GM23338 (cell line): Measurements from ENCODE around the gene ENDOV. TPM values are rescaled to one million over a fixed set of nuclear protein-coding genes. Genes with fewer than 3 reads are reported as not detected.
A peak's percentile ranks its signal among the peaks of the same experiment; 100 is the strongest.

Experiments
- ATAC-seq: fragments of 200-7000 bp; cut with Tn5 transposase; 3 replicates; pipeline ENCODE4 v1.9.1; 2020
- DNase-seq: peaks from one replicate; pipeline ENCODE4 v3.0.0-alpha.2; 2015; ENCODE audit warnings: low spot score
- H2AFZ ChIP-seq: fragments of 200-600 bp; sonication (generic); 2 replicates; pipeline ENCODE4 v1.8.0; 2016; ENCODE audit warnings: antibody characterized with exemption, mild to moderate bottlenecking, moderate library complexity
- H3F3A ChIP-seq: fragments of 200-600 bp; sonication (generic); replicated peaks from 2 replicates; pipeline ENCODE4 v1.8.0; 2017; ENCODE audit warnings: antibody characterized with exemption, mixed run types, low read depth
- H3K27ac ChIP-seq: fragments of 200-600 bp; sonication (generic); 2 replicates; pipeline ENCODE4 v1.6.1; 2016; ENCODE audit warnings: low read depth
- H3K27me3 ChIP-seq: fragments of 200-600 bp; sonication (generic); 2 replicates; pipeline ENCODE4 v1.8.0; 2016; ENCODE audit warnings: mild to moderate bottlenecking, mixed run types, moderate library complexity; ENCODE audit not compliant: insufficient read depth
- H3K36me3 ChIP-seq: fragments of 200-600 bp; sonication (generic); 2 replicates; pipeline ENCODE4 v1.8.0; 2016; ENCODE audit warnings: mild to moderate bottlenecking; ENCODE audit not compliant: insufficient read depth
- H3K4me1 ChIP-seq: fragments of 200-600 bp; sonication (generic); 2 replicates; pipeline ENCODE4 v1.8.0; 2016; ENCODE audit warnings: mild to moderate bottlenecking, moderate library complexity; ENCODE audit not compliant: insufficient read depth
- H3K4me2 ChIP-seq: fragments of 200-600 bp; sonication (generic); 2 replicates; pipeline ENCODE4 v1.7.1; 2017; ENCODE audit warnings: mixed run types
- H3K4me3 ChIP-seq: fragments of 200-600 bp; sonication (generic); 2 replicates; pipeline ENCODE4 v1.6.1; 2016; ENCODE audit warnings: mixed run types
- H3K79me2 ChIP-seq: fragments of 200-600 bp; sonication (generic); replicated peaks from 2 replicates; pipeline ENCODE4 v1.8.0; 2017; ENCODE audit warnings: mild to moderate bottlenecking; ENCODE audit not compliant: insufficient read depth
- H3K9me2 ChIP-seq: fragments of 200-600 bp; sonication (generic); 2 replicates; pipeline ENCODE4 v1.8.0; 2017; ENCODE audit not compliant: insufficient read depth
- H4K20me1 ChIP-seq: fragments of 200-600 bp; sonication (generic); replicated peaks from 2 replicates; pipeline ENCODE4 v1.8.0; 2017; ENCODE audit warnings: mild to moderate bottlenecking; ENCODE audit not compliant: insufficient read depth
- H3K27ac Mint-ChIP-seq: 2 replicates; pipeline ENCODE4 v1.8.0; 2020; ENCODE audit warnings: inconsistent platforms, mild to moderate bottlenecking, moderate library complexity, mixed read lengths
- H3K27me3 Mint-ChIP-seq: 3 replicates; pipeline ENCODE4 v1.8.0; 2022; ENCODE audit warnings: low read depth, mild to moderate bottlenecking, moderate library complexity, mixed read lengths, inconsistent platforms; ENCODE audit not compliant: insufficient read depth, poor library complexity
- H3K36me3 Mint-ChIP-seq: 3 replicates; pipeline ENCODE4 v1.8.0; 2021; ENCODE audit warnings: low read depth, mild to moderate bottlenecking, inconsistent platforms, moderate library complexity, mixed read lengths
- H3K4me1 Mint-ChIP-seq: 3 replicates; pipeline ENCODE4 v1.8.0; 2020; ENCODE audit warnings: mild to moderate bottlenecking, inconsistent platforms, mixed read lengths
- H3K4me3 Mint-ChIP-seq: 3 replicates; pipeline ENCODE4 v1.8.0; 2021; ENCODE audit warnings: moderate library complexity, mild to moderate bottlenecking, inconsistent platforms, mixed read lengths
- H3K9me3 Mint-ChIP-seq: 3 replicates; pipeline ENCODE4 v1.8.0; 2020; ENCODE audit warnings: moderate library complexity, mild to moderate bottlenecking, inconsistent platforms, mixed read lengths
- NANOG ChIP-seq: IDR thresholded peaks from 2 replicates; pipeline ENCODE4 v1.6.1; 2016; ENCODE audit warnings: antibody characterized with exemption, borderline replicate concordance
- STAT1 ChIP-seq: IDR thresholded peaks from one replicate; pipeline ENCODE4 v1.6.1; 2016; ENCODE audit warnings: antibody characterized with exemption; ENCODE audit not compliant: unreplicated experiment
- ZNF114 ChIP-seq: fragments of 250-450 bp; sonication (Bioruptor Pico); IDR thresholded peaks from 2 replicates; pipeline ENCODE4 v1.5.0; 2020; ENCODE audit warnings: mild to moderate bottlenecking, moderate library complexity
- polyA plus RNA-seq: library from polyadenylated mRNA; unstranded; fragments of >200 nt; fragmentation: Nextera tagmentation; extraction: Ambion mirVana; gene quantifications from 2 replicates; pipeline ENCODE4 v1.2.1, GENCODE V29; 2016
- total RNA-seq: library from RNA; depleted of rRNA; stranded (reverse); fragments of >200 nt; shearing (Covaris generic); gene quantifications from 2 replicates; pipeline ENCODE4 v1.2.3, GENCODE V29; 2014
- TF ChIP-seq, protein P1 (sequence below), 2 experiments: fragments of 200-600 bp in 1 of 2; sonication (generic) in 1 of 2; conservative IDR thresholded peaks; 2 replicates each; pipeline versions ENCODE4 v1.5.1 to v1.6.1; 2016 to 2017; ENCODE audit warnings: antibody characterized with exemption in 2 of 2, low read depth in 2 of 2, mild to moderate bottlenecking in 2 of 2, moderate library complexity in 1 of 2
- TF ChIP-seq, protein P2 (sequence below): IDR thresholded peaks from one replicate; pipeline ENCODE4 v1.6.1; 2018; ENCODE audit warnings: antibody characterized with exemption; ENCODE audit not compliant: unreplicated experiment
- TF ChIP-seq, protein P3 (sequence below): fragments of 250-450 bp; sonication (Bioruptor Pico); IDR thresholded peaks from 2 replicates; pipeline ENCODE4 v1.5.0; 2020; ENCODE audit warnings: mild to moderate bottlenecking, moderate library complexity

The ENDOV gene
- total and polyA plus RNA-seq, 2 experiments from 2014 or later = 11.5 to 16.1 TPM

DNA sequence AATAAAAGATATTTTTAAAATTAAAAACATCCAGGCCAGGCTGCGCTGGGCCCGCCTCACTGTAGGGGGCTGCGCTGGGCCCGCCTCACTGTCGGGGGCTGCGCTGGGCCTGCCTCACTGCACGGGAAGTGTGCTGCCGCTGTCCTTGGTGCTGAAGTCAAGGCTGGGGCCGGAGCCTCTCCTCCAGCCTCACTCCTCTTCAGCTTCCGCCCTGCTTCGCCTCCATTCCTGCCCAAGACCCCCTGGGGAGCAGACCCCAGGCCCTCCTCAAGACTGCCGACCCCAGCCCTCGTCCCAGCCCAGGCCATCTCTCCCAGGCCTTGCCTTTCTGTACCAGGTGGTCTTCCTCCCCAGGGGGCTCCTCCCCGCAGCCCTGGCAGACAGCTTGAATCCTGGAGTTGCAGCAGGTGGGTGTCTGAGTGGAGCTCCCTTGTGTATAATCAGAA, 26.2 kb downstream of the ENDOV start:
- DNase-seq (peak; percentile 89), ATAC-seq (peak; percentile 78)
- Mint-ChIP-seq H3K4me3 (no peak overlapping the region), H3K36me3 (no peaks in the 10 kb centered on the region), H3K9me3 (no peaks in the 10 kb centered on the region), H3K27me3 (peaks cover 13% of the 10 kb centered on the region), H3K27ac (no peak overlapping the region), H3K4me1 (peaks cover 4% of the 10 kb centered on the region; the same call in 1 of the 3 replicates)
- TF ChIP-seq, protein P1, sequence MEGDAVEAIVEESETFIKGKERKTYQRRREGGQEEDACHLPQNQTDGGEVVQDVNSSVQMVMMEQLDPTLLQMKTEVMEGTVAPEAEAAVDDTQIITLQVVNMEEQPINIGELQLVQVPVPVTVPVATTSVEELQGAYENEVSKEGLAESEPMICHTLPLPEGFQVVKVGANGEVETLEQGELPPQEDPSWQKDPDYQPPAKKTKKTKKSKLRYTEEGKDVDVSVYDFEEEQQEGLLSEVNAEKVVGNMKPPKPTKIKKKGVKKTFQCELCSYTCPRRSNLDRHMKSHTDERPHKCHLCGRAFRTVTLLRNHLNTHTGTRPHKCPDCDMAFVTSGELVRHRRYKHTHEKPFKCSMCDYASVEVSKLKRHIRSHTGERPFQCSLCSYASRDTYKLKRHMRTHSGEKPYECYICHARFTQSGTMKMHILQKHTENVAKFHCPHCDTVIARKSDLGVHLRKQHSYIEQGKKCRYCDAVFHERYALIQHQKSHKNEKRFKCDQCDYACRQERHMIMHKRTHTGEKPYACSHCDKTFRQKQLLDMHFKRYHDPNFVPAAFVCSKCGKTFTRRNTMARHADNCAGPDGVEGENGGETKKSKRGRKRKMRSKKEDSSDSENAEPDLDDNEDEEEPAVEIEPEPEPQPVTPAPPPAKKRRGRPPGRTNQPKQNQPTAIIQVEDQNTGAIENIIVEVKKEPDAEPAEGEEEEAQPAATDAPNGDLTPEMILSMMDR (conservative IDR thresholded peaks at IDR 0.05; ENCODE audit: low read depth in 2 of 2) = 0 out of 4 replicates have a peak, but pooled peaks of 1 of the 2 experiments have one; percentile 2
- TF ChIP-seq STAT1 (no peak), ZNF114 (CRISPR knock-in tag) (no peak), NANOG (no peak)
- TF ChIP-seq, protein P2, sequence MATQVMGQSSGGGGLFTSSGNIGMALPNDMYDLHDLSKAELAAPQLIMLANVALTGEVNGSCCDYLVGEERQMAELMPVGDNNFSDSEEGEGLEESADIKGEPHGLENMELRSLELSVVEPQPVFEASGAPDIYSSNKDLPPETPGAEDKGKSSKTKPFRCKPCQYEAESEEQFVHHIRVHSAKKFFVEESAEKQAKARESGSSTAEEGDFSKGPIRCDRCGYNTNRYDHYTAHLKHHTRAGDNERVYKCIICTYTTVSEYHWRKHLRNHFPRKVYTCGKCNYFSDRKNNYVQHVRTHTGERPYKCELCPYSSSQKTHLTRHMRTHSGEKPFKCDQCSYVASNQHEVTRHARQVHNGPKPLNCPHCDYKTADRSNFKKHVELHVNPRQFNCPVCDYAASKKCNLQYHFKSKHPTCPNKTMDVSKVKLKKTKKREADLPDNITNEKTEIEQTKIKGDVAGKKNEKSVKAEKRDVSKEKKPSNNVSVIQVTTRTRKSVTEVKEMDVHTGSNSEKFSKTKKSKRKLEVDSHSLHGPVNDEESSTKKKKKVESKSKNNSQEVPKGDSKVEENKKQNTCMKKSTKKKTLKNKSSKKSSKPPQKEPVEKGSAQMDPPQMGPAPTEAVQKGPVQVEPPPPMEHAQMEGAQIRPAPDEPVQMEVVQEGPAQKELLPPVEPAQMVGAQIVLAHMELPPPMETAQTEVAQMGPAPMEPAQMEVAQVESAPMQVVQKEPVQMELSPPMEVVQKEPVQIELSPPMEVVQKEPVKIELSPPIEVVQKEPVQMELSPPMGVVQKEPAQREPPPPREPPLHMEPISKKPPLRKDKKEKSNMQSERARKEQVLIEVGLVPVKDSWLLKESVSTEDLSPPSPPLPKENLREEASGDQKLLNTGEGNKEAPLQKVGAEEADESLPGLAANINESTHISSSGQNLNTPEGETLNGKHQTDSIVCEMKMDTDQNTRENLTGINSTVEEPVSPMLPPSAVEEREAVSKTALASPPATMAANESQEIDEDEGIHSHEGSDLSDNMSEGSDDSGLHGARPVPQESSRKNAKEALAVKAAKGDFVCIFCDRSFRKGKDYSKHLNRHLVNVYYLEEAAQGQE = peak; percentile 96
- TF ChIP-seq, protein P3, sequence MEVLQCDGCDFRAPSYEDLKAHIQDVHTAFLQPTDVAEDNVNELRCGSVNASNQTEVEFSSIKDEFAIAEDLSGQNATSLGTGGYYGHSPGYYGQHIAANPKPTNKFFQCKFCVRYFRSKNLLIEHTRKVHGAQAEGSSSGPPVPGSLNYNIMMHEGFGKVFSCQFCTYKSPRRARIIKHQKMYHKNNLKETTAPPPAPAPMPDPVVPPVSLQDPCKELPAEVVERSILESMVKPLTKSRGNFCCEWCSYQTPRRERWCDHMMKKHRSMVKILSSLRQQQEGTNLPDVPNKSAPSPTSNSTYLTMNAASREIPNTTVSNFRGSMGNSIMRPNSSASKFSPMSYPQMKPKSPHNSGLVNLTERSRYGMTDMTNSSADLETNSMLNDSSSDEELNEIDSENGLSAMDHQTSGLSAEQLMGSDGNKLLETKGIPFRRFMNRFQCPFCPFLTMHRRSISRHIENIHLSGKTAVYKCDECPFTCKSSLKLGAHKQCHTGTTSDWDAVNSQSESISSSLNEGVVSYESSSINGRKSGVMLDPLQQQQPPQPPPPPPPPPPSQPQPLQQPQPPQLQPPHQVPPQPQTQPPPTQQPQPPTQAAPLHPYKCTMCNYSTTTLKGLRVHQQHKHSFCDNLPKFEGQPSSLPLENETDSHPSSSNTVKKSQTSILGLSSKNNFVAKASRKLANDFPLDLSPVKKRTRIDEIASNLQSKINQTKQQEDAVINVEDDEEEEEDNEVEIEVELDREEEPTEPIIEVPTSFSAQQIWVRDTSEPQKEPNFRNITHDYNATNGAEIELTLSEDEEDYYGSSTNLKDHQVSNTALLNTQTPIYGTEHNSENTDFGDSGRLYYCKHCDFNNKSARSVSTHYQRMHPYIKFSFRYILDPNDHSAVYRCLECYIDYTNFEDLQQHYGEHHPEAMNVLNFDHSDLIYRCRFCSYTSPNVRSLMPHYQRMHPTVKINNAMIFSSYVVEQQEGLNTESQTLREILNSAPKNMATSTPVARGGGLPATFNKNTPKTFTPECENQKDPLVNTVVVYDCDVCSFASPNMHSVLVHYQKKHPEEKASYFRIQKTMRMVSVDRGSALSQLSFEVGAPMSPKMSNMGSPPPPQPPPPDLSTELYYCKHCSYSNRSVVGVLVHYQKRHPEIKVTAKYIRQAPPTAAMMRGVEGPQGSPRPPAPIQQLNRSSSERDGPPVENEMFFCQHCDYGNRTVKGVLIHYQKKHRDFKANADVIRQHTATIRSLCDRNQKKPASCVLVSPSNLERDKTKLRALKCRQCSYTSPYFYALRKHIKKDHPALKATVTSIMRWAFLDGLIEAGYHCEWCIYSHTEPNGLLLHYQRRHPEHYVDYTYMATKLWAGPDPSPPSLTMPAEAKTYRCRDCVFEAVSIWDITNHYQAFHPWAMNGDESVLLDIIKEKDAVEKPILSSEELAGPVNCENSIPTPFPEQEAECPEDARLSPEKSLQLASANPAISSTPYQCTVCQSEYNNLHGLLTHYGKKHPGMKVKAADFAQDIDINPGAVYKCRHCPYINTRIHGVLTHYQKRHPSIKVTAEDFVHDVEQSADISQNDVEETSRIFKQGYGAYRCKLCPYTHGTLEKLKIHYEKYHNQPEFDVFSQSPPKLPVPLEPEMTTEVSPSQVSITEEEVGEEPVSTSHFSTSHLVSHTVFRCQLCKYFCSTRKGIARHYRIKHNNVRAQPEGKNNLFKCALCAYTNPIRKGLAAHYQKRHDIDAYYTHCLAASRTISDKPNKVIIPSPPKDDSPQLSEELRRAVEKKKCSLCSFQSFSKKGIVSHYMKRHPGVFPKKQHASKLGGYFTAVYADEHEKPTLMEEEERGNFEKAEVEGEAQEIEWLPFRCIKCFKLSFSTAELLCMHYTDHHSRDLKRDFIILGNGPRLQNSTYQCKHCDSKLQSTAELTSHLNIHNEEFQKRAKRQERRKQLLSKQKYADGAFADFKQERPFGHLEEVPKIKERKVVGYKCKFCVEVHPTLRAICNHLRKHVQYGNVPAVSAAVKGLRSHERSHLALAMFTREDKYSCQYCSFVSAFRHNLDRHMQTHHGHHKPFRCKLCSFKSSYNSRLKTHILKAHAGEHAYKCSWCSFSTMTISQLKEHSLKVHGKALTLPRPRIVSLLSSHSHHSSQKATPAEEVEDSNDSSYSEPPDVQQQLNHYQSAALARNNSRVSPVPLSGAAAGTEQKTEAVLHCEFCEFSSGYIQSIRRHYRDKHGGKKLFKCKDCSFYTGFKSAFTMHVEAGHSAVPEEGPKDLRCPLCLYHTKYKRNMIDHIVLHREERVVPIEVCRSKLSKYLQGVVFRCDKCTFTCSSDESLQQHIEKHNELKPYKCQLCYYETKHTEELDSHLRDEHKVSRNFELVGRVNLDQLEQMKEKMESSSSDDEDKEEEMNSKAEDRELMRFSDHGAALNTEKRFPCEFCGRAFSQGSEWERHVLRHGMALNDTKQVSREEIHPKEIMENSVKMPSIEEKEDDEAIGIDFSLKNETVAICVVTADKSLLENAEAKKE (CRISPR knock-in tag) = no peak
- H3K4me2 ChIP-seq = no peak overlapping the region
- H4K20me1 ChIP-seq = no peaks in the 10 kb centered on the region; the same call in none of the 2 replicates
- no peaks in the 10 kb centered on the region; the same call in 1 of the 2 replicates for H3K4me1 ChIP-seq
- H3K27ac ChIP-seq = no peak overlapping the region
- no peak overlapping the region for H3K4me3 ChIP-seq
- no peak overlapping the region for H2AFZ ChIP-seq
- no peaks in the 10 kb centered on the region for H3K27me3 ChIP-seq
- no peaks in the 10 kb centered on the region for H3K9me2 ChIP-seq
- H3K79me2 ChIP-seq = no peaks in the 10 kb centered on the region
- no peaks in the 10 kb centered on the region for H3K36me3 ChIP-seq
- H3F3A ChIP-seq = 0 out of 2 replicates have a peak, but pooled peaks cover 3% of the 10 kb centered on the region
